Endothelial cell of umbilical vein (primary cell): Measurements from ENCODE around the gene TANGO6.

Experiments used
- CTCF ChIP-seq, 2 donors: IDR thresholded peaks; 1 replicate in 1 of 2; 2 replicates in 1 of 2; pipeline ENCODE4 v1.5.1; 2011; ENCODE audit warnings: low read length in 2 of 2, mild to moderate bottlenecking in 2 of 2, moderate library complexity in 2 of 2, control low read depth in 1 of 2, inconsistent platforms in 1 of 2, low read depth in 1 of 2; ENCODE audit not compliant: insufficient read depth in 1 of 2; ENCODE audit errors: extremely low read depth in 1 of 2
- EZH2 ChIP-seq: IDR thresholded peaks from 2 replicates; pipeline ENCODE4 v1.6.1; 2012; ENCODE audit warnings: borderline replicate concordance, low read depth, mild to moderate bottlenecking, moderate library complexity, low read length, inconsistent platforms; ENCODE audit not compliant: severe bottlenecking
- FOS ChIP-seq: IDR thresholded peaks from 2 replicates; pipeline ENCODE4 v1.6.1; 2011; ENCODE audit warnings: mild to moderate bottlenecking, low read length, moderate library complexity, borderline replicate concordance; ENCODE audit not compliant: insufficient read depth
- POLR2A ChIP-seq: IDR thresholded peaks from 2 replicates; pipeline ENCODE4 v1.6.1; 2012; ENCODE audit warnings: low read depth, mild to moderate bottlenecking, control low read depth, low read length

- TF ChIP-seq POLR2A (no peak), EZH2 (no peak), CTCF (IDR thresholded peaks at IDR 0.05; ENCODE audit: extremely low read depth in 1 of 2, insufficient read depth in 1 of 2, low read depth in 1 of 2, low read length in 2 of 2) (no peak), FOS (no peak)
These were observed 205.2 kb downstream of the TANGO6 start for GRCh38 chr16:69048328-69049120.
